ENCODE measurements around the gene MAST2. TPM values are rescaled to one million over a fixed set of nuclear protein-coding genes. Genes with fewer than 3 reads are reported as not detected.

MAST2 gene
- total RNA-seq, 1 experiment from 2014 or later = 37.2 TPM

DNA sequence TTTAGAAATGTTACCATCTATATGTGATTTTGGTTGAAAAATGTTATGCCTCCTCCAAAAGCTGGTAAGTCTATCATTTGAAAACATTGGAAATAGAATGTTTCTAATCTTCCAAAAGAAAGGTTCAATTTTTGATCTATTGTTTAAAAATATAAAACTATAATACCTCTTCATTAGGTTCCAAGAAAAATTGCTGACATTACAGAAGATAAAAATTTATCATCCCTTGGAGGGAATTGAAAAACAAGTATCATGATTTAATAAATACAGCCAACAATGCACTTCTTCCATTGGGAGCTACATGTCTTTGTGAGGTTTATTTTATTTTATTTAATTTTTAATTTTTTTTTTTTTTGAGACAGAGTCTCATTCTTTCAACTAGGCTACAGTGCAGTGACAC, 180.6 kb downstream of the MAST2 start:
- Mint-ChIP-seq H3K4me1 (no peaks in the 10 kb centered on the region), H3K27ac (no peak overlapping the region), H3K4me3 (no peak overlapping the region), H3K9me3 (0 out of 2 replicates have a peak, but pooled peaks cover 4% of the 10 kb centered on the region), H3K36me3 (peaks cover 7% of the 10 kb centered on the region), H3K27me3 (ENCODE audit: low read depth) (no peaks in the 10 kb centered on the region)
- no peak for ATAC-seq
- TF ChIP-seq NR3C1 (CRISPR knock-in tag; conservative IDR thresholded peaks at IDR 0.05; ENCODE audit: low read depth) = no peak
- no peak for TF ChIP-seq PRRX2 (CRISPR knock-in tag; IDR thresholded peaks at IDR 0.05)
- TF ChIP-seq ZBTB21 (CRISPR knock-in tag; IDR thresholded peaks at IDR 0.05; ENCODE audit: borderline replicate concordance) = no peak
- no peak for TF ChIP-seq CREM (CRISPR knock-in tag; IDR thresholded peaks at IDR 0.05)
- no peak for TF ChIP-seq MXD4 (CRISPR knock-in tag; IDR thresholded peaks at IDR 0.05; ENCODE audit: borderline replicate concordance)
- TF ChIP-seq, protein P1, sequence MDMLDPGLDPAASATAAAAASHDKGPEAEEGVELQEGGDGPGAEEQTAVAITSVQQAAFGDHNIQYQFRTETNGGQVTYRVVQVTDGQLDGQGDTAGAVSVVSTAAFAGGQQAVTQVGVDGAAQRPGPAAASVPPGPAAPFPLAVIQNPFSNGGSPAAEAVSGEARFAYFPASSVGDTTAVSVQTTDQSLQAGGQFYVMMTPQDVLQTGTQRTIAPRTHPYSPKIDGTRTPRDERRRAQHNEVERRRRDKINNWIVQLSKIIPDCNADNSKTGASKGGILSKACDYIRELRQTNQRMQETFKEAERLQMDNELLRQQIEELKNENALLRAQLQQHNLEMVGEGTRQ (CRISPR knock-in tag; IDR thresholded peaks at IDR 0.05) = no peak
- TF ChIP-seq RELA (CRISPR knock-in tag; IDR thresholded peaks at IDR 0.05; ENCODE audit: borderline replicate concordance) = no peak
- TF ChIP-seq ZNF232 (CRISPR knock-in tag; IDR thresholded peaks at IDR 0.05) = no peak
- no peak for TF ChIP-seq ZNF138 (CRISPR knock-in tag; conservative IDR thresholded peaks at IDR 0.05)
- no peak for TF ChIP-seq IRF2 (CRISPR knock-in tag; IDR thresholded peaks at IDR 0.05; ENCODE audit: borderline replicate concordance, low read depth)
- TF ChIP-seq, protein P2, sequence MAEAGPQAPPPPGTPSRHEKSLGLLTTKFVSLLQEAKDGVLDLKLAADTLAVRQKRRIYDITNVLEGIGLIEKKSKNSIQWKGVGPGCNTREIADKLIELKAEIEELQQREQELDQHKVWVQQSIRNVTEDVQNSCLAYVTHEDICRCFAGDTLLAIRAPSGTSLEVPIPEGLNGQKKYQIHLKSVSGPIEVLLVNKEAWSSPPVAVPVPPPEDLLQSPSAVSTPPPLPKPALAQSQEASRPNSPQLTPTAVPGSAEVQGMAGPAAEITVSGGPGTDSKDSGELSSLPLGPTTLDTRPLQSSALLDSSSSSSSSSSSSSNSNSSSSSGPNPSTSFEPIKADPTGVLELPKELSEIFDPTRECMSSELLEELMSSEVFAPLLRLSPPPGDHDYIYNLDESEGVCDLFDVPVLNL (CRISPR knock-in tag; IDR thresholded peaks at IDR 0.05; ENCODE audit: borderline replicate concordance, low read depth) = no peak
- TF ChIP-seq, protein P3, sequence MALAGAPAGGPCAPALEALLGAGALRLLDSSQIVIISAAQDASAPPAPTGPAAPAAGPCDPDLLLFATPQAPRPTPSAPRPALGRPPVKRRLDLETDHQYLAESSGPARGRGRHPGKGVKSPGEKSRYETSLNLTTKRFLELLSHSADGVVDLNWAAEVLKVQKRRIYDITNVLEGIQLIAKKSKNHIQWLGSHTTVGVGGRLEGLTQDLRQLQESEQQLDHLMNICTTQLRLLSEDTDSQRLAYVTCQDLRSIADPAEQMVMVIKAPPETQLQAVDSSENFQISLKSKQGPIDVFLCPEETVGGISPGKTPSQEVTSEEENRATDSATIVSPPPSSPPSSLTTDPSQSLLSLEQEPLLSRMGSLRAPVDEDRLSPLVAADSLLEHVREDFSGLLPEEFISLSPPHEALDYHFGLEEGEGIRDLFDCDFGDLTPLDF (CRISPR knock-in tag; IDR thresholded peaks at IDR 0.05) = no peak
- TF ChIP-seq, protein P4, sequence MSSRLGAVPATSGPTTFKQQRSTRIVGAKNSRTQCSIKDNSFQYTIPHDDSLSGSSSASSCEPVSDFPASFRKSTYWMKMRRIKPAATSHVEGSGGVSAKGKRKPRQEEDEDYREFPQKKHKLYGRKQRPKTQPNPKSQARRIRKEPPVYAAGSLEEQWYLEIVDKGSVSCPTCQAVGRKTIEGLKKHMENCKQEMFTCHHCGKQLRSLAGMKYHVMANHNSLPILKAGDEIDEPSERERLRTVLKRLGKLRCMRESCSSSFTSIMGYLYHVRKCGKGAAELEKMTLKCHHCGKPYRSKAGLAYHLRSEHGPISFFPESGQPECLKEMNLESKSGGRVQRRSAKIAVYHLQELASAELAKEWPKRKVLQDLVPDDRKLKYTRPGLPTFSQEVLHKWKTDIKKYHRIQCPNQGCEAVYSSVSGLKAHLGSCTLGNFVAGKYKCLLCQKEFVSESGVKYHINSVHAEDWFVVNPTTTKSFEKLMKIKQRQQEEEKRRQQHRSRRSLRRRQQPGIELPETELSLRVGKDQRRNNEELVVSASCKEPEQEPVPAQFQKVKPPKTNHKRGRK (CRISPR knock-in tag; IDR thresholded peaks at IDR 0.05; ENCODE audit: borderline replicate concordance) = no peak
- no peak for TF ChIP-seq ZNF219 (CRISPR knock-in tag; IDR thresholded peaks at IDR 0.05; ENCODE audit: borderline replicate concordance)
- ChIA-PET CTCF (no interaction called here), POLR2A (no interaction called here)
- DNase-seq (ENCODE audit: low spot score) = no peak

DNA sequence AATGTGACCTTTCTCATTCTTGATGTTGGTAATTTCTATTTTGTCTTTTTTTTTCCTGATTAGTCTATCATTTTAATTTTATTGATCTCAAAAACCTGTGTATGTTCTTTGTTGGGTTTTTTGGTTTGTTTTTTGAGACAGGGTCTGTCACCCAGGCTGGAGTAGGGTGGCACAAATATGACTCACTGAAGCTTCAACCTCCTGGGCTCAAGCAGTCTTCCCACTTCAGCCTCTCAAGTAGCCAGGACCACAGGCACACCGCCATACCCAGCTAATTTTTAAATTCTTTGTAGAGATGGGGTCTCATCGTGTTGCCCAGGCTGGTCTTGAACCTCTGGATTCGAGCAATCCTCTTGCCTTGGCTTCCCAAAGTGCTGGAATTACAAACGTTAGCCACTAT, 183.8 kb downstream of the MAST2 start:
- Mint-ChIP-seq H3K9me3 (peaks cover 26% of the 10 kb centered on the region), H3K36me3 (peaks cover 19% of the 10 kb centered on the region), H3K4me1 (no peaks in the 10 kb centered on the region), H3K27me3 (ENCODE audit: low read depth) (no peaks in the 10 kb centered on the region), H3K4me3 (no peak overlapping the region), H3K27ac (no peak overlapping the region)
- POLR2A ChIA-PET = no interaction called here
- CTCF ChIA-PET = interaction anchor here (1.3 kb wide), 1 partner anchor 18 kb away, joined by 3 read pairs; no protein-coding TSS in a partner anchor
- ATAC-seq = no peak
- no peak for DNase-seq (ENCODE audit: low spot score)
- TF ChIP-seq JAZF1 (CRISPR knock-in tag; IDR thresholded peaks at IDR 0.05) (no peak), ZNF219 (CRISPR knock-in tag; IDR thresholded peaks at IDR 0.05; ENCODE audit: borderline replicate concordance) (no peak)

DNA sequence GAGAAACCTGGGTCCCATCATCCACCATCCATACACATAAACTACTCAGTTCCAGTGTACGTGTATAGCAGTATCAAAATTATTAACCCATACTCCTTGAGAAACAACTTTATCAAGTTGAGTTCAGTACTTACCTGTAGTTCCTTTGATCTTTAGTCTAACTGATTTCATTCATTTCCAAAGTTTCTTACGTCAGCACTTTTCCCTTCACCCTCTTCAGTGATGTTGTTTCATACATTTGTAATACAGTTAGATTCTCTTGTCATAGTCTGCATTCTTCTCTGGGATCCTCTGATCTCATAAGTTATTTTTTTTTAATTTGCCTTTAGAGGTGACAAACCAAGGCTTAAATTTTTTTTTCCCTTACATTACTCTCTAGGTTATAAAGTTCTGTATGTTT, 185.8 kb downstream of the MAST2 start:
- Mint-ChIP-seq H3K27ac (no peak overlapping the region), H3K9me3 (peaks cover 29% of the 10 kb centered on the region), H3K4me3 (no peak overlapping the region), H3K4me1 (no peaks in the 10 kb centered on the region), H3K36me3 (peaks cover 19% of the 10 kb centered on the region), H3K27me3 (ENCODE audit: low read depth) (no peaks in the 10 kb centered on the region)
- ATAC-seq = no peak
- no peak for DNase-seq (ENCODE audit: low spot score)
- POLR2A ChIA-PET = no interaction called here
- CTCF ChIA-PET = no interaction called here
- TF ChIP-seq, protein P5, sequence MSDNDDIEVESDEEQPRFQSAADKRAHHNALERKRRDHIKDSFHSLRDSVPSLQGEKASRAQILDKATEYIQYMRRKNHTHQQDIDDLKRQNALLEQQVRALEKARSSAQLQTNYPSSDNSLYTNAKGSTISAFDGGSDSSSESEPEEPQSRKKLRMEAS (CRISPR knock-in tag; IDR thresholded peaks at IDR 0.05) = no peak
- TF ChIP-seq, protein P6, sequence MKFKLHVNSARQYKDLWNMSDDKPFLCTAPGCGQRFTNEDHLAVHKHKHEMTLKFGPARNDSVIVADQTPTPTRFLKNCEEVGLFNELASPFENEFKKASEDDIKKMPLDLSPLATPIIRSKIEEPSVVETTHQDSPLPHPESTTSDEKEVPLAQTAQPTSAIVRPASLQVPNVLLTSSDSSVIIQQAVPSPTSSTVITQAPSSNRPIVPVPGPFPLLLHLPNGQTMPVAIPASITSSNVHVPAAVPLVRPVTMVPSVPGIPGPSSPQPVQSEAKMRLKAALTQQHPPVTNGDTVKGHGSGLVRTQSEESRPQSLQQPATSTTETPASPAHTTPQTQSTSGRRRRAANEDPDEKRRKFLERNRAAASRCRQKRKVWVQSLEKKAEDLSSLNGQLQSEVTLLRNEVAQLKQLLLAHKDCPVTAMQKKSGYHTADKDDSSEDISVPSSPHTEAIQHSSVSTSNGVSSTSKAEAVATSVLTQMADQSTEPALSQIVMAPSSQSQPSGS (CRISPR knock-in tag; IDR thresholded peaks at IDR 0.05; ENCODE audit: borderline replicate concordance, low read depth) = no peak
- TF ChIP-seq, protein P7, sequence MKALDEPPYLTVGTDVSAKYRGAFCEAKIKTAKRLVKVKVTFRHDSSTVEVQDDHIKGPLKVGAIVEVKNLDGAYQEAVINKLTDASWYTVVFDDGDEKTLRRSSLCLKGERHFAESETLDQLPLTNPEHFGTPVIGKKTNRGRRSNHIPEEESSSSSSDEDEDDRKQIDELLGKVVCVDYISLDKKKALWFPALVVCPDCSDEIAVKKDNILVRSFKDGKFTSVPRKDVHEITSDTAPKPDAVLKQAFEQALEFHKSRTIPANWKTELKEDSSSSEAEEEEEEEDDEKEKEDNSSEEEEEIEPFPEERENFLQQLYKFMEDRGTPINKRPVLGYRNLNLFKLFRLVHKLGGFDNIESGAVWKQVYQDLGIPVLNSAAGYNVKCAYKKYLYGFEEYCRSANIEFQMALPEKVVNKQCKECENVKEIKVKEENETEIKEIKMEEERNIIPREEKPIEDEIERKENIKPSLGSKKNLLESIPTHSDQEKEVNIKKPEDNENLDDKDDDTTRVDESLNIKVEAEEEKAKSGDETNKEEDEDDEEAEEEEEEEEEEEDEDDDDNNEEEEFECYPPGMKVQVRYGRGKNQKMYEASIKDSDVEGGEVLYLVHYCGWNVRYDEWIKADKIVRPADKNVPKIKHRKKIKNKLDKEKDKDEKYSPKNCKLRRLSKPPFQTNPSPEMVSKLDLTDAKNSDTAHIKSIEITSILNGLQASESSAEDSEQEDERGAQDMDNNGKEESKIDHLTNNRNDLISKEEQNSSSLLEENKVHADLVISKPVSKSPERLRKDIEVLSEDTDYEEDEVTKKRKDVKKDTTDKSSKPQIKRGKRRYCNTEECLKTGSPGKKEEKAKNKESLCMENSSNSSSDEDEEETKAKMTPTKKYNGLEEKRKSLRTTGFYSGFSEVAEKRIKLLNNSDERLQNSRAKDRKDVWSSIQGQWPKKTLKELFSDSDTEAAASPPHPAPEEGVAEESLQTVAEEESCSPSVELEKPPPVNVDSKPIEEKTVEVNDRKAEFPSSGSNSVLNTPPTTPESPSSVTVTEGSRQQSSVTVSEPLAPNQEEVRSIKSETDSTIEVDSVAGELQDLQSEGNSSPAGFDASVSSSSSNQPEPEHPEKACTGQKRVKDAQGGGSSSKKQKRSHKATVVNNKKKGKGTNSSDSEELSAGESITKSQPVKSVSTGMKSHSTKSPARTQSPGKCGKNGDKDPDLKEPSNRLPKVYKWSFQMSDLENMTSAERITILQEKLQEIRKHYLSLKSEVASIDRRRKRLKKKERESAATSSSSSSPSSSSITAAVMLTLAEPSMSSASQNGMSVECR (CRISPR knock-in tag; IDR thresholded peaks at IDR 0.05; ENCODE audit: borderline replicate concordance) = no peak
- TF ChIP-seq, protein P4 (CRISPR knock-in tag; IDR thresholded peaks at IDR 0.05; ENCODE audit: borderline replicate concordance) = no peak
